SJSA1 (cell line): ENCODE measurements around the gene NDUFAB1. TPM values are rescaled to one million over a fixed set of nuclear protein-coding genes. Genes with fewer than 3 reads are reported as not detected.
"Not testable (repeated sequence)": the region's sequence is repeated elsewhere in the genome, so short reads cannot be mapped to it uniquely, and the experiment has no call there.

ENCODE experiments used
- DNase-seq, 2 experiments: peaks; one replicate each; pipeline ENCODE4 v3.0.0-alpha.2; 2015 to 2020; ENCODE audit warnings: low spot score in 2 of 2, low read depth in 1 of 2
- H3K27ac ChIP-seq: fragments of 250-450 bp; sonication (Bioruptor Pico); 2 replicates; pipeline ENCODE4 v1.5.1; 2020; ENCODE audit warnings: mild to moderate bottlenecking, moderate library complexity
- H3K27me3 ChIP-seq: fragments of 250-450 bp; sonication (Bioruptor Pico); replicated peaks from 2 replicates; pipeline ENCODE4 v1.5.1; 2020; ENCODE audit warnings: mild to moderate bottlenecking, moderate library complexity
- H3K36me3 ChIP-seq: fragments of 250-450 bp; sonication (Bioruptor Pico); 2 replicates; pipeline ENCODE4 v1.5.1; 2020; ENCODE audit warnings: mild to moderate bottlenecking
- H3K4me1 ChIP-seq: fragments of 250-450 bp; sonication (Bioruptor Pico); replicated peaks from 2 replicates; pipeline ENCODE4 v1.6.1; 2021; ENCODE audit warnings: mild to moderate bottlenecking
- H3K4me3 ChIP-seq: fragments of 250-450 bp; sonication (Bioruptor Pico); 2 replicates; pipeline ENCODE4 v1.5.1; 2020; ENCODE audit warnings: mild to moderate bottlenecking
- H3K9me3 ChIP-seq: fragments of 250-450 bp; sonication (Bioruptor Pico); replicated peaks from 2 replicates; pipeline ENCODE4 v1.5.1; 2020; ENCODE audit warnings: mild to moderate bottlenecking
- total RNA-seq: library from RNA; depleted of rRNA; stranded (reverse); fragments of >200 nt; shearing (Covaris generic); gene quantifications from 2 replicates; pipeline ENCODE4 v1.2.3, GENCODE V29; 2014

The NDUFAB1 gene
- total RNA-seq, 1 experiment from 2014 or later, result 140 TPM

- H3K9me3 ChIP-seq, result no peaks in the 10 kb centered on the region
- peak; percentile 38 to 48 for DNase-seq
- peaks cover 30% of the 10 kb centered on the region for H3K36me3 ChIP-seq
- H3K4me1 ChIP-seq, result peaks cover 11% of the 10 kb centered on the region
- H3K4me3 ChIP-seq, result no peak overlapping the region
- peak overlapping the region; percentile 46 for H3K27ac ChIP-seq
- H3K27me3 ChIP-seq, result no peaks in the 10 kb centered on the region
Measured at GRCh38 chr16:23608194-23608593, 12.1 kb upstream of the NDUFAB1 start.

- no peaks in the 10 kb centered on the region for H3K9me3 ChIP-seq
- no peak for DNase-seq
- no peak overlapping the region for H3K4me3 ChIP-seq
- H3K36me3 ChIP-seq, result peaks cover 27% of the 10 kb centered on the region
- H3K4me1 ChIP-seq, result peaks cover 11% of the 10 kb centered on the region
- H3K27me3 ChIP-seq, result no peaks in the 10 kb centered on the region
- peak overlapping the region; percentile 46 for H3K27ac ChIP-seq
Measured at GRCh38 chr16:23607726-23608125, 11.6 kb upstream of the NDUFAB1 start.

- Histone ChIP-seq H3K27ac (no peak overlapping the region), H3K9me3 (no peaks in the 10 kb centered on the region), H3K4me1 (peaks cover 8% of the 10 kb centered on the region; the same call in 1 of the 2 replicates), H3K27me3 (no peaks in the 10 kb centered on the region), H3K36me3 (peaks cover 32% of the 10 kb centered on the region), H3K4me3 (no peak overlapping the region)
- peak; percentile 14 to 48 for DNase-seq
Measured at GRCh38 chr16:23597003-23597756, 1.1 kb upstream of the NDUFAB1 start.

GRCh38 chr16:23595246-23595950 is 718 bp downstream of the NDUFAB1 start:
- Histone ChIP-seq H3K27me3 (no peaks in the 10 kb centered on the region), H3K9me3 (no peaks in the 10 kb centered on the region), H3K27ac (peak overlapping the region; percentile 54), H3K4me1 (peaks cover 8% of the 10 kb centered on the region; the same call in 1 of the 2 replicates), H3K36me3 (peaks cover 45% of the 10 kb centered on the region), H3K4me3 (peak overlapping the region; percentile 80)
- peak in 1 of 2 experiments; percentile 30 for DNase-seq

GRCh38 chr16:23594186-23594585 is 1.9 kb downstream of the NDUFAB1 start:
- H3K4me3 ChIP-seq, result no peak overlapping the region; the same call in 1 of the 2 replicates
- H3K36me3 ChIP-seq, result peaks cover 55% of the 10 kb centered on the region
- peaks cover 8% of the 10 kb centered on the region; the same call in 1 of the 2 replicates for H3K4me1 ChIP-seq
- no peak for DNase-seq
- no peak overlapping the region for H3K27ac ChIP-seq
- no peaks in the 10 kb centered on the region for H3K9me3 ChIP-seq
- H3K27me3 ChIP-seq, result no peaks in the 10 kb centered on the region

- DNase-seq, result no peak
- Histone ChIP-seq H3K36me3 (peaks cover 88% of the 10 kb centered on the region), H3K27me3 (no peaks in the 10 kb centered on the region), H3K9me3 (no peaks in the 10 kb centered on the region), H3K4me1 (peaks cover 18% of the 10 kb centered on the region), H3K4me3 (no peak overlapping the region), H3K27ac (no peak overlapping the region)
Measured at GRCh38 chr16:23590181-23590580, 5.9 kb downstream of the NDUFAB1 start.

- H3K4me1 ChIP-seq, result peaks cover 11% of the 10 kb centered on the region
- no peak overlapping the region for H3K4me3 ChIP-seq
- peak; percentile 24 to 73 for DNase-seq
- no peaks in the 10 kb centered on the region for H3K27me3 ChIP-seq
- peaks cover 80% of the 10 kb centered on the region for H3K36me3 ChIP-seq
- H3K27ac ChIP-seq, result peak overlapping the region; percentile 46; the same call in 1 of the 2 replicates
- no peaks in the 10 kb centered on the region for H3K9me3 ChIP-seq
Measured at GRCh38 chr16:23587726-23588125, 8.4 kb downstream of the NDUFAB1 start.

- H3K4me3 ChIP-seq, result no peak overlapping the region
- H3K4me1 ChIP-seq, result peaks cover 11% of the 10 kb centered on the region
- H3K27me3 ChIP-seq, result no peaks in the 10 kb centered on the region
- no peak for DNase-seq
- no peak overlapping the region for H3K27ac ChIP-seq
- peaks cover 61% of the 10 kb centered on the region for H3K36me3 ChIP-seq
- H3K9me3 ChIP-seq, result no peaks in the 10 kb centered on the region
Measured at GRCh38 chr16:23584186-23585076, 11.7 kb downstream of the NDUFAB1 start.

- H3K36me3 ChIP-seq, result peaks cover 51% of the 10 kb centered on the region
- not testable (repeated sequence) for H3K4me3 ChIP-seq, H3K4me1 ChIP-seq, H3K9me3 ChIP-seq, DNase-seq, H3K27me3 ChIP-seq, H3K27ac ChIP-seq
Measured at GRCh38 chr16:23583271-23583670, 12.8 kb downstream of the NDUFAB1 start.

GRCh38 chr16:23581764-23582163 is 14.4 kb downstream of the NDUFAB1 start:
- Histone ChIP-seq H3K4me3 (no peak overlapping the region), H3K9me3 (no peaks in the 10 kb centered on the region), H3K36me3 (peaks cover 47% of the 10 kb centered on the region), H3K27me3 (no peaks in the 10 kb centered on the region), H3K4me1 (no peaks in the 10 kb centered on the region), H3K27ac (no peak overlapping the region)
- DNase-seq, result no peak

- Histone ChIP-seq H3K36me3 (peaks cover 40% of the 10 kb centered on the region), H3K4me1 (no peaks in the 10 kb centered on the region), H3K4me3 (no peak overlapping the region), H3K27me3 (no peaks in the 10 kb centered on the region), H3K27ac (no peak overlapping the region), H3K9me3 (no peaks in the 10 kb centered on the region)
- DNase-seq, result no peak
Measured at GRCh38 chr16:23580391-23580790, 15.7 kb downstream of the NDUFAB1 start.

GRCh38 chr16:23579371-23579770 is 16.7 kb downstream of the NDUFAB1 start:
- DNase-seq, result no peak
- H3K27ac ChIP-seq, result no peak overlapping the region

GRCh38 chr16:23578101-23578830 is 17.9 kb downstream of the NDUFAB1 start:
- Histone ChIP-seq H3K9me3 (no peaks in the 10 kb centered on the region), H3K27me3 (no peaks in the 10 kb centered on the region), H3K4me1 (no peaks in the 10 kb centered on the region), H3K4me3 (no peak overlapping the region), H3K36me3 (peaks cover 42% of the 10 kb centered on the region), H3K27ac (no peak overlapping the region)
- no peak for DNase-seq

More at GRCh38 chr16:23579371-23579770, 16.7 kb downstream of the NDUFAB1 start:
- no peaks in the 10 kb centered on the region for H3K4me1 ChIP-seq
- H3K9me3 ChIP-seq, result no peaks in the 10 kb centered on the region
- peaks cover 40% of the 10 kb centered on the region for H3K36me3 ChIP-seq
- no peaks in the 10 kb centered on the region for H3K27me3 ChIP-seq
- H3K4me3 ChIP-seq, result no peak overlapping the region
